GM23338 (cell line): ENCODE measurements around the gene CACNA1A. TPM values are rescaled to one million over a fixed set of nuclear protein-coding genes. Genes with fewer than 3 reads are reported as not detected.

Experiments used
- ATAC-seq: fragments of 200-7000 bp; cut with Tn5 transposase; 3 replicates; pipeline ENCODE4 v1.9.1; 2020
- DNase-seq: peaks from one replicate; pipeline ENCODE4 v3.0.0-alpha.2; 2015; ENCODE audit warnings: low spot score
- H2AFZ ChIP-seq: fragments of 200-600 bp; sonication (generic); 2 replicates; pipeline ENCODE4 v1.8.0; 2016; ENCODE audit warnings: antibody characterized with exemption, mild to moderate bottlenecking, moderate library complexity
- H3F3A ChIP-seq: fragments of 200-600 bp; sonication (generic); replicated peaks from 2 replicates; pipeline ENCODE4 v1.8.0; 2017; ENCODE audit warnings: antibody characterized with exemption, mixed run types, low read depth
- H3K27ac ChIP-seq: fragments of 200-600 bp; sonication (generic); 2 replicates; pipeline ENCODE4 v1.6.1; 2016; ENCODE audit warnings: low read depth
- H3K27me3 ChIP-seq: fragments of 200-600 bp; sonication (generic); 2 replicates; pipeline ENCODE4 v1.8.0; 2016; ENCODE audit warnings: mild to moderate bottlenecking, mixed run types, moderate library complexity; ENCODE audit not compliant: insufficient read depth
- H3K36me3 ChIP-seq: fragments of 200-600 bp; sonication (generic); 2 replicates; pipeline ENCODE4 v1.8.0; 2016; ENCODE audit warnings: mild to moderate bottlenecking; ENCODE audit not compliant: insufficient read depth
- H3K4me1 ChIP-seq: fragments of 200-600 bp; sonication (generic); 2 replicates; pipeline ENCODE4 v1.8.0; 2016; ENCODE audit warnings: mild to moderate bottlenecking, moderate library complexity; ENCODE audit not compliant: insufficient read depth
- H3K4me2 ChIP-seq: fragments of 200-600 bp; sonication (generic); 2 replicates; pipeline ENCODE4 v1.7.1; 2017; ENCODE audit warnings: mixed run types
- H3K4me3 ChIP-seq: fragments of 200-600 bp; sonication (generic); 2 replicates; pipeline ENCODE4 v1.6.1; 2016; ENCODE audit warnings: mixed run types
- H3K79me2 ChIP-seq: fragments of 200-600 bp; sonication (generic); replicated peaks from 2 replicates; pipeline ENCODE4 v1.8.0; 2017; ENCODE audit warnings: mild to moderate bottlenecking; ENCODE audit not compliant: insufficient read depth
- H3K9me2 ChIP-seq: fragments of 200-600 bp; sonication (generic); 2 replicates; pipeline ENCODE4 v1.8.0; 2017; ENCODE audit not compliant: insufficient read depth
- H4K20me1 ChIP-seq: fragments of 200-600 bp; sonication (generic); replicated peaks from 2 replicates; pipeline ENCODE4 v1.8.0; 2017; ENCODE audit warnings: mild to moderate bottlenecking; ENCODE audit not compliant: insufficient read depth
- H3K27ac Mint-ChIP-seq: 2 replicates; pipeline ENCODE4 v1.8.0; 2020; ENCODE audit warnings: inconsistent platforms, mild to moderate bottlenecking, moderate library complexity, mixed read lengths
- H3K27me3 Mint-ChIP-seq: 3 replicates; pipeline ENCODE4 v1.8.0; 2022; ENCODE audit warnings: low read depth, mild to moderate bottlenecking, moderate library complexity, mixed read lengths, inconsistent platforms; ENCODE audit not compliant: insufficient read depth, poor library complexity
- H3K36me3 Mint-ChIP-seq: 3 replicates; pipeline ENCODE4 v1.8.0; 2021; ENCODE audit warnings: low read depth, mild to moderate bottlenecking, inconsistent platforms, moderate library complexity, mixed read lengths
- H3K4me1 Mint-ChIP-seq: 3 replicates; pipeline ENCODE4 v1.8.0; 2020; ENCODE audit warnings: mild to moderate bottlenecking, inconsistent platforms, mixed read lengths
- H3K4me3 Mint-ChIP-seq: 3 replicates; pipeline ENCODE4 v1.8.0; 2021; ENCODE audit warnings: moderate library complexity, mild to moderate bottlenecking, inconsistent platforms, mixed read lengths
- H3K9me3 Mint-ChIP-seq: 3 replicates; pipeline ENCODE4 v1.8.0; 2020; ENCODE audit warnings: moderate library complexity, mild to moderate bottlenecking, inconsistent platforms, mixed read lengths
- CREB1 ChIP-seq: fragments of 250-450 bp; sonication (Bioruptor Pico); IDR thresholded peaks from 2 replicates; pipeline ENCODE4 v1.5.0; 2020; ENCODE audit warnings: low read depth, mild to moderate bottlenecking, moderate library complexity
- CTCF ChIP-seq, 2 experiments: fragments of 200-600 bp in 1 of 2; sonication (generic) in 1 of 2; conservative IDR thresholded peaks; 2 replicates each; pipeline versions ENCODE4 v1.5.1 to v1.6.1; 2016 to 2017; ENCODE audit warnings: antibody characterized with exemption in 2 of 2, low read depth in 2 of 2, mild to moderate bottlenecking in 2 of 2, moderate library complexity in 1 of 2
- ETS1 ChIP-seq: IDR thresholded peaks from 2 replicates; pipeline ENCODE4 v1.6.1; 2016; ENCODE audit warnings: antibody characterized with exemption
- EZH2 ChIP-seq: fragments of 200-600 bp; sonication (generic); IDR thresholded peaks from one replicate; pipeline ENCODE4 v1.8.0; 2017; ENCODE audit warnings: antibody characterized with exemption, mild to moderate bottlenecking, low read depth; ENCODE audit not compliant: unreplicated experiment
- EZH2phosphoT487 ChIP-seq: fragments of 200-600 bp; sonication (generic); IDR thresholded peaks from one replicate; pipeline ENCODE4 v1.8.1; 2018; ENCODE audit warnings: antibody characterized with exemption; ENCODE audit not compliant: unreplicated experiment
- JUNB ChIP-seq: IDR thresholded peaks from one replicate; pipeline ENCODE4 v1.6.1; 2016; ENCODE audit warnings: antibody characterized with exemption; ENCODE audit not compliant: unreplicated experiment
- STAT1 ChIP-seq: IDR thresholded peaks from one replicate; pipeline ENCODE4 v1.6.1; 2016; ENCODE audit warnings: antibody characterized with exemption; ENCODE audit not compliant: unreplicated experiment
- ZNF114 ChIP-seq: fragments of 250-450 bp; sonication (Bioruptor Pico); IDR thresholded peaks from 2 replicates; pipeline ENCODE4 v1.5.0; 2020; ENCODE audit warnings: mild to moderate bottlenecking, moderate library complexity
- ZNF462 ChIP-seq: fragments of 250-450 bp; sonication (Bioruptor Pico); IDR thresholded peaks from 2 replicates; pipeline ENCODE4 v1.5.0; 2020; ENCODE audit warnings: mild to moderate bottlenecking, moderate library complexity
- polyA plus RNA-seq: library from polyadenylated mRNA; unstranded; fragments of >200 nt; fragmentation: Nextera tagmentation; extraction: Ambion mirVana; gene quantifications from 2 replicates; pipeline ENCODE4 v1.2.1, GENCODE V29; 2016
- total RNA-seq: library from RNA; depleted of rRNA; stranded (reverse); fragments of >200 nt; shearing (Covaris generic); gene quantifications from 2 replicates; pipeline ENCODE4 v1.2.3, GENCODE V29; 2014

CACNA1A gene
- total and polyA plus RNA-seq, 2 experiments from 2014 or later = 7.4 to 20.3 TPM

GRCh38 chr19:13252569-13253335 lies 253.5 kb downstream of the CACNA1A start:
- H3K27ac ChIP-seq = no peak overlapping the region
- no peaks in the 10 kb centered on the region for H4K20me1 ChIP-seq
- H3K79me2 ChIP-seq = no peaks in the 10 kb centered on the region
- Mint-ChIP-seq H3K9me3 (peaks cover 12% of the 10 kb centered on the region; the same call in 2 of the 3 replicates), H3K36me3 (peaks cover 14% of the 10 kb centered on the region), H3K4me1 (peaks cover 3% of the 10 kb centered on the region; the same call in 1 of the 3 replicates), H3K27me3 (no peaks in the 10 kb centered on the region), H3K4me3 (no peak overlapping the region), H3K27ac (no peak overlapping the region)
- H3F3A ChIP-seq = no peaks in the 10 kb centered on the region
- no peaks in the 10 kb centered on the region for H3K4me1 ChIP-seq
- H3K4me3 ChIP-seq = no peak overlapping the region
- no peak for ATAC-seq
- DNase-seq = no peak
- no peak overlapping the region for H2AFZ ChIP-seq
- TF ChIP-seq EZH2 = no peak
- TF ChIP-seq CREB1 (CRISPR knock-in tag) = no peak
- no peak for TF ChIP-seq JUNB
- no peak for TF ChIP-seq STAT1
- no peak for TF ChIP-seq CTCF (conservative IDR thresholded peaks at IDR 0.05; ENCODE audit: low read depth in 2 of 2)
- no peak for TF ChIP-seq ETS1
- no peaks in the 10 kb centered on the region for H3K9me2 ChIP-seq
- no peaks in the 10 kb centered on the region; the same call in 1 of the 2 replicates for H3K36me3 ChIP-seq
- no peak overlapping the region for H3K4me2 ChIP-seq
- no peaks in the 10 kb centered on the region for H3K27me3 ChIP-seq

GRCh38 chr19:13244920-13245319 lies 261.4 kb downstream of the CACNA1A start:
- Histone ChIP-seq H3K27ac (no peak overlapping the region), H2AFZ (no peak overlapping the region), H3K4me1 (peaks cover 11% of the 10 kb centered on the region; the same call in 1 of the 2 replicates), H3K27me3 (no peaks in the 10 kb centered on the region), H3F3A (0 out of 2 replicates have a peak, but pooled peaks cover 6% of the 10 kb centered on the region), H3K79me2 (no peaks in the 10 kb centered on the region), H3K36me3 (no peaks in the 10 kb centered on the region), H3K4me2 (no peak overlapping the region), H4K20me1 (no peaks in the 10 kb centered on the region), H3K4me3 (no peak overlapping the region), H3K9me2 (no peaks in the 10 kb centered on the region)
- no peak for ATAC-seq
- Mint-ChIP-seq H3K27me3 (peaks cover 10% of the 10 kb centered on the region), H3K4me1 (peaks cover 15% of the 10 kb centered on the region), H3K27ac (no peak overlapping the region), H3K9me3 (0 out of 3 replicates have a peak, but pooled peaks cover 3% of the 10 kb centered on the region), H3K36me3 (no peaks in the 10 kb centered on the region; the same call in 2 of the 3 replicates), H3K4me3 (no peak overlapping the region)
- no peak for DNase-seq
- no peak for TF ChIP-seq STAT1
- TF ChIP-seq ZNF114 (CRISPR knock-in tag) = no peak
- TF ChIP-seq CREB1 (CRISPR knock-in tag) = no peak
- TF ChIP-seq EZH2 = no peak
- TF ChIP-seq EZH2phosphoT487 = no peak
- TF ChIP-seq ZNF462 (CRISPR knock-in tag) = no peak
